Natural killer cell (primary cell): ENCODE results near the gene PALLD. TPM values are rescaled to one million over a fixed set of nuclear protein-coding genes. Genes with fewer than 3 reads are reported as not detected.

ENCODE experiments used
- ATAC-seq, 3 donors: fragments of 150-1000 bp in 2 of 3; fragments of 200-7000 bp in 1 of 3; cut with Tn5 transposase; 1 replicate in 1 of 3; 2 replicates in 2 of 3; pipeline ENCODE4 v1.10.0; 2021; ENCODE audit warnings: mild to moderate bottlenecking in 2 of 3, moderate library complexity in 2 of 3
- DNase-seq, 2 donors: peaks; one replicate each; pipeline versions ENCODE4 v3.0.0 to v3.0.0-alpha.2; 2013 to 2021; ENCODE audit warnings: mixed read lengths in 1 of 2
- H3K27ac ChIP-seq: one replicate; pipeline ENCODE4 v1.5.1; 2013; ENCODE audit warnings: mild to moderate bottlenecking, low read length
- H3K27me3 ChIP-seq: one replicate; pipeline ENCODE4 v1.6.1; 2013; ENCODE audit warnings: low read length; ENCODE audit not compliant: control insufficient read depth, insufficient read depth
- H3K36me3 ChIP-seq: one replicate; pipeline ENCODE4 v1.6.1; 2013; ENCODE audit warnings: low read length; ENCODE audit not compliant: control insufficient read depth, insufficient read depth
- H3K4me1 ChIP-seq: one replicate; pipeline ENCODE4 v1.6.1; 2013; ENCODE audit warnings: low read length; ENCODE audit not compliant: control insufficient read depth, insufficient read depth
- H3K4me3 ChIP-seq: one replicate; pipeline ENCODE4 v1.5.1; 2013; ENCODE audit warnings: low read length
- H3K9me3 ChIP-seq: one replicate; pipeline ENCODE4 v1.6.1; 2013; ENCODE audit warnings: low read length; ENCODE audit not compliant: control insufficient read depth, insufficient read depth
- H3K27ac Mint-ChIP-seq, 2 donors: one replicate each; pipeline ENCODE4 v1.8.0; 2022; ENCODE audit warnings: mild to moderate bottlenecking in 2 of 2, mixed read lengths in 2 of 2, moderate library complexity in 1 of 2
- H3K27me3 Mint-ChIP-seq, 2 donors: one replicate each; pipeline ENCODE4 v1.8.0; 2022; ENCODE audit warnings: low read depth in 2 of 2, mixed read lengths in 2 of 2
- H3K36me3 Mint-ChIP-seq: one replicate; pipeline ENCODE4 v1.8.0; 2022; ENCODE audit warnings: mixed read lengths
- H3K4me1 Mint-ChIP-seq, 2 donors: one replicate each; pipeline ENCODE4 v1.8.0; 2022; ENCODE audit warnings: mixed read lengths in 2 of 2
- H3K4me3 Mint-ChIP-seq: one replicate; pipeline ENCODE4 v1.8.0; 2022; ENCODE audit warnings: mild to moderate bottlenecking, moderate library complexity, mixed read lengths
- H3K9me3 Mint-ChIP-seq, 2 donors: one replicate each; pipeline ENCODE4 v1.8.0; 2022; ENCODE audit warnings: mixed read lengths in 2 of 2
- WGBS: methylation state at CpG from one replicate; pipeline ENCODE4 v1.1.7; 2013; ENCODE audit warnings: missing lambda C conversion rate; ENCODE audit not compliant: insufficient coverage; 5-methylcytosine and 5-hydroxymethylcytosine counted together
- intact Hi-C: fragments of 100-400 bp; cut with micrococcal nuclease; formaldehyde crosslinking; loops from one replicate; pipeline ENCODE4 v1.14.2; 2022
- total RNA-seq, 4 donors: library from RNA; stranded (reverse); fragments of 120-200 nt in 1 of 4; gene quantifications; one replicate each; pipeline versions ENCODE4 v1.2.3 to v1.2.4, GENCODE V29; 2013 to 2022
- TF ChIP-seq, protein P1 (sequence below): fragments of 200-600 bp; IDR thresholded peaks from one replicate; pipeline ENCODE4 v1.8.0; 2022; ENCODE audit warnings: antibody characterized with exemption

PALLD gene
- total RNA-seq, 3 donors from 2014 or later (not counting 1 experiment from before 2014, with no cell fraction given): 15.1 to 25.4 (median 22.8) TPM

DNA sequence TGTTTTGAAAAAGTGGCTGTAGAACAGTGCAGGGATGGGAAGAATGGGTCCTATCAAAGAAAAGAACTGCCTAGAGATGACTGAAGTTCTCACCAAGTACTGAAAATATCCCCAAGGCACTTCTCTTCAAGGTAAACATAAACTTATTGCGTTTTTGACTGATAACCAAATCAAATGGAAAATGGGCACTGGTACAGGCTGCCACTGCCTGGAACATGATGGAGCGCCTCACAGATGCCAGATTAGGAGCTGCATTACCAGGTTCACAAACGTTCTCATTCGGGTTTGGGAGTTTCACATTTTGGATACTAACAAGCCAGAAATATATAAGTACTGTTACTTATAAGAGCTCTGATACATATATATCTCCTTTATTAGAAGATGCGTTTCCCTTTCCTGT is 371.9 kb downstream of the PALLD start:
- no peaks in the 10 kb centered on the region for H3K36me3 Mint-ChIP-seq
- H3K4me3 ChIP-seq: no peak overlapping the region
- H3K36me3 ChIP-seq: no peaks in the 10 kb centered on the region
- H3K27ac ChIP-seq: no peak overlapping the region
- no peaks in the 10 kb centered on the region for H3K9me3 Mint-ChIP-seq
- H3K27ac Mint-ChIP-seq: no peak overlapping the region
- H3K4me1 Mint-ChIP-seq: no peaks in the 10 kb centered on the region
- H3K27me3 ChIP-seq: peaks cover 4% of the 10 kb centered on the region
- intact Hi-C loops: no loop called here
- no peak overlapping the region for H3K4me3 Mint-ChIP-seq
- peaks cover 8 to 24% of the 10 kb centered on the region in 2 donors for H3K27me3 Mint-ChIP-seq
- WGBS: 97% methylated on average over 2 of the region's 5 CpGs
- no peak for ATAC-seq
- DNase-seq: no peak
- no peaks in the 10 kb centered on the region for H3K9me3 ChIP-seq
- H3K4me1 ChIP-seq: no peaks in the 10 kb centered on the region
- TF ChIP-seq, protein P1, sequence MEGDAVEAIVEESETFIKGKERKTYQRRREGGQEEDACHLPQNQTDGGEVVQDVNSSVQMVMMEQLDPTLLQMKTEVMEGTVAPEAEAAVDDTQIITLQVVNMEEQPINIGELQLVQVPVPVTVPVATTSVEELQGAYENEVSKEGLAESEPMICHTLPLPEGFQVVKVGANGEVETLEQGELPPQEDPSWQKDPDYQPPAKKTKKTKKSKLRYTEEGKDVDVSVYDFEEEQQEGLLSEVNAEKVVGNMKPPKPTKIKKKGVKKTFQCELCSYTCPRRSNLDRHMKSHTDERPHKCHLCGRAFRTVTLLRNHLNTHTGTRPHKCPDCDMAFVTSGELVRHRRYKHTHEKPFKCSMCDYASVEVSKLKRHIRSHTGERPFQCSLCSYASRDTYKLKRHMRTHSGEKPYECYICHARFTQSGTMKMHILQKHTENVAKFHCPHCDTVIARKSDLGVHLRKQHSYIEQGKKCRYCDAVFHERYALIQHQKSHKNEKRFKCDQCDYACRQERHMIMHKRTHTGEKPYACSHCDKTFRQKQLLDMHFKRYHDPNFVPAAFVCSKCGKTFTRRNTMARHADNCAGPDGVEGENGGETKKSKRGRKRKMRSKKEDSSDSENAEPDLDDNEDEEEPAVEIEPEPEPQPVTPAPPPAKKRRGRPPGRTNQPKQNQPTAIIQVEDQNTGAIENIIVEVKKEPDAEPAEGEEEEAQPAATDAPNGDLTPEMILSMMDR: no peak

DNA sequence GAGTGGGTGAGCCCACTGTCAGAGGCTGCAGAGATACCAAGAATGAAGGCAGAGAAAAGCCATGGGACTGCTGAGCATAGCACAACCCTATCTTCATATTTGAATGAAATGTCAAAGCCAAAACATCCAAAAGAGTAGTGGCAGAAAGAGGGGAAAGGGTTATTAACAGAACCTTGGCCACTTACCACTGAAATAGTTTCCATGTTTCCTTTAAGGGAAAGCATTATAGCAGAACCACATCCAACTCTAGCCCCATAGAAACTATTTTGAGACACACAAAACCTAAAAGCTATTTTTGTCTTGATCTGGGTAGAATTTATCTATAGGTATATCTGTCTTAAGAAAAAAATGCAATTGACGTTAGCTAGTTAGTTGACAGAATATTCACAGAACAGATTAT is 373.2 kb downstream of the PALLD start:
- Histone ChIP-seq H3K27ac (no peak overlapping the region), H3K4me3 (no peak overlapping the region), H3K27me3 (peaks cover 4% of the 10 kb centered on the region), H3K4me1 (no peaks in the 10 kb centered on the region), H3K9me3 (no peaks in the 10 kb centered on the region), H3K36me3 (no peaks in the 10 kb centered on the region)
- no peak overlapping the region for H3K27ac Mint-ChIP-seq
- peaks cover 10 to 24% of the 10 kb centered on the region in 2 donors for H3K27me3 Mint-ChIP-seq
- no peaks in the 10 kb centered on the region for H3K36me3 Mint-ChIP-seq
- WGBS: no CpG with 5 or more reads among the region's 1 CpG
- no peak overlapping the region for H3K4me3 Mint-ChIP-seq
- TF ChIP-seq, protein P1: no peak
- H3K4me1 Mint-ChIP-seq: no peaks in the 10 kb centered on the region
- H3K9me3 Mint-ChIP-seq: no peaks in the 10 kb centered on the region
- DNase-seq (no peak), ATAC-seq (no peak)
- intact Hi-C loops: no loop called here

- Mint-ChIP-seq H3K27ac (no peak overlapping the region), H3K4me1 (no peaks in the 10 kb centered on the region), H3K27me3 (peaks cover 10 to 37% of the 10 kb centered on the region in 2 donors), H3K4me3 (no peak overlapping the region), H3K36me3 (no peaks in the 10 kb centered on the region), H3K9me3 (no peaks in the 10 kb centered on the region)
- intact Hi-C loops: no loop called here
- no peak for ATAC-seq
- Histone ChIP-seq H3K27me3 (peaks cover 4% of the 10 kb centered on the region), H3K4me3 (no peak overlapping the region), H3K4me1 (no peaks in the 10 kb centered on the region), H3K27ac (no peak overlapping the region), H3K36me3 (no peaks in the 10 kb centered on the region), H3K9me3 (no peaks in the 10 kb centered on the region)
- DNase-seq: no peak
- TF ChIP-seq, protein P1: no peak
- WGBS: 92% methylated on average over 4 of the region's 4 CpGs
Observed at GRCh38 chr4:168871632-168872031, 374.8 kb downstream of the PALLD start.

GRCh38 chr4:168874083-168874482 is 377.2 kb downstream of the PALLD start:
- H3K36me3 ChIP-seq: no peaks in the 10 kb centered on the region
- H3K4me3 ChIP-seq: no peak overlapping the region
- H3K9me3 ChIP-seq: no peaks in the 10 kb centered on the region
- Mint-ChIP-seq H3K4me3 (no peak overlapping the region), H3K36me3 (no peaks in the 10 kb centered on the region), H3K27ac (no peak overlapping the region), H3K4me1 (peaks cover 10 to 11% of the 10 kb centered on the region in 2 donors), H3K27me3 (peaks cover 9 to 37% of the 10 kb centered on the region in 2 donors), H3K9me3 (no peaks in the 10 kb centered on the region)
- DNase-seq (no peak), ATAC-seq (no peak)
- peaks cover 4% of the 10 kb centered on the region for H3K27me3 ChIP-seq
- peaks cover 3% of the 10 kb centered on the region for H3K4me1 ChIP-seq
- TF ChIP-seq, protein P1: no peak
- 73% methylated on average over 2 of the region's 2 CpGs for WGBS
- H3K27ac ChIP-seq: no peak overlapping the region
- intact Hi-C loops: no loop called here
